ENCODE results near the gene TAF12.
"Not testable (repeated sequence)": the region's sequence is repeated elsewhere in the genome, so short reads cannot be mapped to it uniquely, and the experiment has no call there.

The TAF12 gene

DNA sequence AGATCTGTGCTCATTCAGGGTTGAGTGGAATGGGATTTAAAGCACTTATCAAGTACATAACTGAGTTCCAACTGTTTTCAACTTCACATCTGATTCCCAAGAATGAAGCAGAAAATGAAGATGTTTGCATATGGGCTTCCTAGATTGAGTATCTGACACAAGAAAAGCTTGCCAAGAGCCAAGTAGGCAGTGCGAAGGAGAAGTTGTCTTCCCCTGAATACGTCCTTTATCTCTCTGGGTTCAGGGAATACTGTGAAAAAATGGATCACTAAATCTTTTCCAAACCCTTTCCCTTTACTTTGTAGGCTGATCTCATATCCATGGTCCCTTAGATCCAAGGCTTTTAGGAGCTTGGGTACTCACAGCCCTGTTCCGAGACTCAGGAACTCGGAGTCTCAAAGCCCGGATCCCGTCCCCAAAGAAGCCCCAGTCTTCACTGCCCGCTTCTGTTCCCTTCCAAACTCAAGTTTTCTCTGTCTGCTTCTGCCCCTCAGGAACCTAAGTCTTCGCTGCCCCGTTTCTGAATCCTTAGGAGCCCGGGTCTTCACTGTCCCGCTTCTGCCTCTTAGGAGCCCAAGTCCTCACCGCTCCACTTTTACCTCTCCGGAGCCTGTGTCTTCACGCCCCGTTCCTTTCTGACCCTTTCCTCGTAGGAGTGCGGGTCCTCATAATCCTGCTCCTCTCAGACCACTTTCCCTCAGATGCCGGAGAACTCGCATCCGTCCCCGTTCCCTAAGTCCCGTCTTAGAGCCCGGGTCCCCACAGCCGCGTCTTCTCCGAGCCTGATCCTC is 616 bp downstream of the TAF12 start:
- no peak for DNase-seq

DNA sequence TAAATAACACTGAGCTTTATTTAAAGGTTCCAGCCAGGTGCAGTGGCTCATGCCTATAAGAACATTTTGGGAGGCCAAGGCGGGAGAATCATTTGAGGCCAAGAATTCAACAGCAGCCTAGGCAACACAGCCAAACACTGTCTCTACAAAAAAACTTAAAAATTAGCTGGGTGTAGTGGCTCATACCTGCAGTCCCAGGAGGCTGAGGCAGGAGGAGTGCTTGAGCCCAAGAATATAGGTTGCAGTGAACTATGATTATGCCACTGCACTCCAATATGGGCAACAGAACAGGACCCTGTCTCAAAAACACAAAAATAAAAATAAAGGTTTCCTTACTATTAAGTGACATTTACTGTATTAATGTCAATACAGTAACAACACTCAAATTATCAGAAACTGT is 2.1 kb downstream of the TAF12 start:
- no peak for DNase-seq

DNA sequence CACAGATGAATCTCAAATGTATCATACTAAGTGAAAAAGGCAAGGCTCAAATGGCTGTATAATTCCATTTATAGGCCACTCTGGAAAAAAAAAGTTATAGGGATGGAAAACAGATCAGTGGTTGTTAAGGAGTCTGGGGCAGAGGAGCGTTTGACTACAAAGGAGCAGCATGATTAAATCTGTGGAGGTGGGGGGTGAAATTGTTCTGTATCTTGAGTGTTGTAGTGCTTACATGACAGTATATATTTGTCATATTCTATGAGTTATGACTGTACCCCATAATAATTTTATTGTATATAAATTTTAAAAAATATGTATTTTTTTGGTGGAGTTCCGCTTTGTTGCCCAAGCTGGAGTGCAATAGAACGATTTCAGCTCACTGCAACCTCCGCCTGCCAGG is 10.3 kb downstream of the TAF12 start:
- no peak for DNase-seq

DNA sequence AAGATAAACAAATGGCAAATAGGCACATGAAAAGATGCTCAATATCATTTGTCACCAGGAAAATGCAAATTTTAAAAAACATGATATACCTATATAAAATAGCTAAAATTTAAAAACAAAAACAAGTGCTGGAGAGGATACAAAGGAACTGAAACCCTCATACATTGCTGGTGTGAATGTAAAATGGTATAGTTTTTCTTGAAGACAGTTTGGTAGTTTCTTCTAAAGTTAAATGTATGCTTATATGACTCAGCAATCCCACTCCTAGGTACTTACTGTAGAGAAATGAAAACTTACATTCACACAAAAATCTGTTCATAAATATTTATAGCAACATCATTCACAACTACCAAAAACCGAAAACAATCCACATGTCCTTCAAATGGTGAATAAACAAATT is 11.2 kb downstream of the TAF12 start:
- no peak for DNase-seq

DNA sequence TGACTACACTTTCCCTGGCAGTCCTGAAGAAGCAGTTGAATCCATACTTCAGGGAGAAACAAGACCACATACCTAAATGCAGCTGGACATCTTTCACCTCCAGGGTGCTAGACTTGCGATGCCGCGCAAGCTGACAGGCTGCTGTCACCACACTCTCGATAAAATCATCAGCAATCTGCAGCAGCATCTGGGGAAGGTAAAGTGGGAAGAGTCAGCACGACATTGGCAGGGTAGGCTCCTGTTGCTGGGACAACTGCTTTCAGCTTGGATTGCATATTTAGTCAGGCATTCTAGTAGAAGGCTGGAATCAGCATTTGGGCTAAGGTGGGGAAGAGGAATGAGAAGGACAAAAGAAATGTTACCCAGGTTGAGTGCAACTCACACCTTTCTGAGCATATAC is 29.7 kb downstream of the TAF12 start:
- DNase-seq: no peak

DNA sequence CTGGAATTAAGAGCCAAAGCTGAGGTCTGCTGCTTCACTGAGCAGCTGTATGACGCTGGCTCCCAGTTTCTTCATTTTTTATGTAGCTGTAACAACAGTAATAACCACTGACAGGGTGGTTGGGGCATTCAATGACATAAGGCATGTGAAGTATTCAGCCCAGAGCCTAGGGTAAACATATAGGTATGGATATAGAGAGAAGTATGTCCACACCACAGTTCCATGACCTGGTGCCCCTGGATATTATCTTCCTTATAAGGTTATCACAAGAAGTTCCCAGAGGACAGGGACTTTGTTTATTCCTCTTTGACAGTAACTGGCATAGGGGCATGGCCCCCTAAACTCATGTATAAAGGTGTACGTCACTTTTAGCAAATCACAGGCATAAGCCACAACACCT is 36.1 kb downstream of the TAF12 start:
- no peak for DNase-seq

DNA sequence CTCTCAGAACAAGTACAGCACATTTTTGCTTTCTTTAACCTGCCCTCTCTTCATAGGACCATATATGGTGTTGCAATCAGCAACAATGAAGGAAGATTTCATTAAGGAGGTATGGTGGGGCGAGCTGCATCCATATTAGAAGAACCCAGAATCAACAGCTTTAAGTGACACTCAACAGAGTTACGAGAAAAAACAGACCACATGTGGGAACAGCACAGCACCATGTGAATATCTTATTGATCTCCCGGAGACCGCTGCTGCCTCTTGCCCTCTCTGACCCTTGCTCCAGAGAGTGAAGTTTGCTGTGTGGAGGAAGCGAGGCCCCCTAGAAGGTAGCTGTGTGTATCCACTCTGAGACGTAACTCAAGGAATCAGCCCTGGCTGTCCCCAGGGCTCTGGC is 37.9 kb downstream of the TAF12 start:
- no peak for DNase-seq

DNA sequence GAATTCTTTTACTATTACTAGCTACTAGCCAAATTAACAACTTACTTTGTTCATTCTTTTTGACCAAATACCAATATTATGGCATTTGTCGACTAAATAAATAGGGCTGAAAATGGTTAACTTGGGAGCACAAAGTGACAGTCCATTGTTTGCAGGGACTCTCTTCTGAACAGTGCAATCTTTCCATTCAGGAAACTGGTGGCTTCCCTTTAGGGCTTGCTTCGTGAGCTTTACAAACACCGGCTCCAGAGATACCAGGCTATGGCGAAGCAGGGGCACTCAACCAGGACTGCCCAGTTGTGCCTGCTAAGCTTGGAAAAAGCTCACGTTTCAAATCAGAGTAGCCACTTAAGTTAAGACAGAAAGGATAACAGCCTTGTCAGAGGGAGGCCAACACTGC is 38.5 kb downstream of the TAF12 start:
- no peak for DNase-seq

DNA sequence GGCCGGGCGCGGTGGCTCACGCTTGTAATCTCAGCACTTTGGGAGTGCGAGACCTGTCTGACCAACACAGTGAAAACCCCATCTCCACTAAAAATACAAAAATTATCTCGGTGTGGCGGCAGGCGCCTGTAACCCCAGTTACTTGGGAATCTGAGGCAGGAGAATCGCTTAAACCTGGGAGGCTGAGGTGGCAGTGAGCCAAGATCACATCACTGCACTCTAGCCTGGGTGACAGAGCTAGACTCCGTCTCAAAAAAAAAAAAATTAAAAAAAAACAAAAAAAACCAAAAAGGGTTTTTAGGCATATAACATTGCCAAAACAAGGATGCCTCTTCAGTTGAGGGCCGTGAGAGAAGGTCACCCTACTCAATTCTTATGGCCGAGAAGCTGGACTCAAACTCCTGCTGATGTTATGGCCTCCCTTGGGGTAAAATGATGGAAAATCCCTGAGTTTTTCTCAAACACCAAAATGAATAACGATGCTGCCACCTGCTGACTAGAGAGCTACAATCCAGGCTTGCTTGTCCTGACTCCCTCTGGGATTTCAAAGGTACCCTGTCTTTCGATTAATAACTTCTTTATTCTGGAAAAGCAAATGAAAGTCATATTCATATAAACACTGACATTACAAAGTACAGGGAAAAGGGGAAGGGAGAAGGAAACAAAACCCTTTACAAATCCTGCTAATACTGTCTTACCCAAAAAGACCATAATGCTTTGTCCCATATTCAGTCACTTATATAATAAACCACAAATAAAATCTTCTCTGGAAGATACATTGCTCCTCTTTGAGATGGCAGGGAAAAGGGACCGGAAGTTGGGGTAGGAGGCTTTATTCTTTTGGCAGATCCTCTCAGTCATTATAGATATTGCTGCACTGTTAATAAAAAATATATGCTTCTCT is 40.1 kb downstream of the TAF12 start:
- no peak for DNase-seq

DNA sequence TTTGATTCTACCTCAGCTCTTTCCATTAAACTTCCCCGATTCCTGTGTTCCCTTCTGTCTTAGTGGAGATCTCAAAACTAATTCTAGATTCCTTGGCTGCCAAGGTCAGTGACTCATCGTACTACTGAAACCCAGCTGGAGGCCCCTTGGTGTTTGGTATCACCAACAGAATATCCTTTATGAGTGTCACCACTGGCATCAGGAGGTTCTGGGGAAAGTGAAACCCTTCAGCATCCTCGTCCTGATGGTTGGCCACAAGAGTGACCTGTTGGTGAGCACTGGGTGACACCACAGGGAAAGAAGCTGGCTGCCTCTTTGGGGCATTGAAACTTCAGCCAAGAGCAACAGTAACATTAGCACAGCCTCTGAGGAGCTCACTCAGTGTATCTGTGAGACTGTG is 41.2 kb downstream of the TAF12 start:
- DNase-seq: no peak

DNA sequence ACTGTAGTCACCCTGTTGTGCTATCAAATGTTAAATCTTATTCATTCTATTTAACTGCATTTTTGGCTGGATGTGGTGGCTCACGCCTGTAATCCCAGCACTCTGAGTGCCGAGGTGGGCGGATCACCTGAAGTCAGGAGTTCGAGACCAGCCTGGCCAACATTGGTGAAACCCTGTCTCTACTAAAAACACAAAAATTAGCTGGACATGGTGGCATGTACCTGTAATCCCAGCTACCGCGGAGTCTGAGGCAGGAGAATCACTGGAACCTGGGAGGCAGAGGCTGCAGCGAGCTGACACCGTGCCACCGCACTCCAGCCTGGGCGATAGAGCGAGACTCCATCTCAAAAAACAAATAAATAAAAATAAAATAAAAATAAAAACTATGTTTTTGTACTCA is 46.6 kb downstream of the TAF12 start:
- not testable (repeated sequence) for DNase-seq

DNA sequence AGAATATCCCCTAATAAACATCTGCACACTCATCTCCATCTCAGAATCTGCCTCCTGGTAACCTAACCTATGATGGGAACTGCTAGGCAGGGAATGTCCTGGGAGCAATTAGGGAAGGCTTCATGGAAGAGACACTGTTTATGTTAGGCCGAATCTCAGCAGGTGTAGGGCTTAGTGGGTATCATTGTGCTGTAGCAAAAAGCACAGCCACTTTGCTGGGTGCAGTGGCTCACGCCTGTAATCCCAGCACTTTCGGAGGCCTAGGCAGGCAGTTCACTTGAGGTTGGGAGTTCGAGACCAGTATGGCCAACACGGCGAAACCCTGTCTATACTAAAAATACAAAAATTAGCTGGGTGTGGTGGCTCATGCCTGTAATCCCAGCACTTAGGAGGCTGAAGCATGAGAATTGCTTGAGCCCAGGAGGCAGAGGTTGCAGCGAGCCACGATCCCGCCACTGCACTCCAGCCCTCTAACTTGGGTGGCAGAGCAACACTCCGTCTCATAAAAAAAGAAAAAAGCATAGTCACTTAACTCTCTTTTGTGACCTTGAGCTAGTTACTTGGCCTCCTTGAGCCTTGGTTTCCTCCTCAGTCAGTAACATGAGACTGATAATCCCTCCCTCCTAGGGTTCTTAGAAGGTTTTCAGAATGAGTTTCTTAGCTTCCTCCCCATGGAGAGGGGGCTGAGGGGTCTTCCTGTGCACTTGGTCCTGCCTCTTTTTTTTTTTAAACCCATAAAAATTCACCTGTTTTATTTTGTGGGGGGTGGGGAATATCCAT is 47.3 kb downstream of the TAF12 start:
- DNase-seq: no peak

DNA sequence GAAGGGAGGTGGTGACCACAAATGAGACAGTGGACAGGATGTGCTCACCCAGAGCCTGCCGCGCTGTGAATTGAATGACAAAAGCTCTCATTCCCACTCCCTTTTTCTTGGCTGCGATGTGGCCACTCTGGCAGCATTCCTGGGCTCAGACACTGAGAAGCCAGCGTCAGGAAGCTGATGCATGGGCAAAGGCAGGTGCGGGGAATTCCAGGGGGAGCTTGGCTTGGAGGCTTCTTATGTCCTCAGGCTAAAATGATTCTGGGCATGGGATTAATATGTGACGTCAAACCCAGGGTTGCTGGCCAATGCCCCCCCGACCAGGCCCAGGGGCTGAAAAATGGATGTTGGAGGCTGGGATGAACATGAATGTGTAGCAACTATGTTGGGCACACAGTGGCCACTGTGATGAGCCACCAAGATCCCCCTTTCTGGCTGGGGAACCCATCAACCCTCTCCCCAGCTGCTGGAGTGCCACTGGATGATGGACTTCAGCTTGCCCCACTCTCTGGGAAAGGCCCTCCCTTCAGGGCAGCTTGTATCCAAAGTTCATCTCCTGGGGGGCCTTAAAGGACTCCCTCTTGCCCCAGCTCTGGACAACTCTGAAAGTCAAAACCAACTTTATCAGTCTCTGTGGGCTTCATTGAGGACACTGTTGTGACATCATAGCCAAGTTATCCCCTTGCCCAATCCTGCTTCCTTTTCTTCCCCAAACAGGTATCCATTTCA is 48.0 kb downstream of the TAF12 start:
- DNase-seq: not testable (repeated sequence)

DNA sequence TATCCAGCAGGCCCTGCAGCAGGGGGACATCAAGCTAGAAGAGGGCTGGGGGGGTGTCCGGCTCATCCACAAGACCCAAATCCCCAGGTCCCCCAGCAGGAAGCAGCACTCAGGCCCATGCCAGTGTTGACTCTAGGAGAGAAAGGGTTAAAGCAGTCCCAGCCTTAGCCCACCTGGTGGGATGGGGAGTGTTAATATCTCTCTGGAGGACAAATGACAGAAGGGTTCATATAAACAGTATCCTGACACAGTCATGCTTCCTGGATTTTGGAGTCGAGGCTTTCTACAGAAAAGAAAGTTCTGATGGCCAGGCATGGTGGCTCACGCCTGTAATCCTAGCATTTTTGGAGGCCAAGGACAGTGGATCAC is 48.9 kb downstream of the TAF12 start:
- DNase-seq: not testable (repeated sequence)

DNA sequence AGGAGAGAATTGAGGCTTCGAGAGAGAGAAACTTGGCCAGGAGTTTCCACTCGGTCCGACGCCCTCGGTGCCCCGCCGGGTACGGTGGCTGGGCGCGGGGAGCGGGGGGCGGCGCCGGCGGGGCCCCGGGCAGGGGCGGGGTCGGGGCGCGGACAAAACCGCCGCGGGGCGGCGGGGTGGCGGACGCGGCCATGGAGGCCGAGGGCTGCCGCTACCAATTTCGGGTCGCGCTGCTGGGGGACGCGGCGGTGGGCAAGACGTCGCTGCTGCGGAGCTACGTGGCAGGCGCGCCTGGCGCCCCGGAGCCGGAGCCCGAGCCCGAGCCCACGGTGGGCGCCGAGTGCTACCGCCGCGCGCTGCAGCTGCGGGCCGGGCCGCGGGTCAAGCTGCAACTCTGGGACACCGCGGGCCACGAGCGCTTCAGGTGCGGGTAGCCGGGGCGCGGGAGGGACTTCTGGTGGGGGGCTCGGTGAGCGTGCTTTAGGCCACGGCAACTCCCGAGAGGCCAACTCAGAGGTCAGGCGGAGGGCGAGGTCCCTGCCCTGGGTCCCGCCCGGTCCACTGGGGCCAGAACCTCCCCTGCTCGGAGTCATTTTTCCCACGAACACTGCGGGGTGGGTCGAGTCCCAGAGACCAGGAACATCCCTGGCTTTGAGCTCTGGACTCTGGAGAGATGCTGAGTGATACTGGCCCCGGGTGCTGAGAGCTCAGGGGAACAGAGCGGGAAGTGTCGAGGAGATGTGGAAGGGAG is 50.4 kb downstream of the TAF12 start:
- DNase-seq: no peak

DNA sequence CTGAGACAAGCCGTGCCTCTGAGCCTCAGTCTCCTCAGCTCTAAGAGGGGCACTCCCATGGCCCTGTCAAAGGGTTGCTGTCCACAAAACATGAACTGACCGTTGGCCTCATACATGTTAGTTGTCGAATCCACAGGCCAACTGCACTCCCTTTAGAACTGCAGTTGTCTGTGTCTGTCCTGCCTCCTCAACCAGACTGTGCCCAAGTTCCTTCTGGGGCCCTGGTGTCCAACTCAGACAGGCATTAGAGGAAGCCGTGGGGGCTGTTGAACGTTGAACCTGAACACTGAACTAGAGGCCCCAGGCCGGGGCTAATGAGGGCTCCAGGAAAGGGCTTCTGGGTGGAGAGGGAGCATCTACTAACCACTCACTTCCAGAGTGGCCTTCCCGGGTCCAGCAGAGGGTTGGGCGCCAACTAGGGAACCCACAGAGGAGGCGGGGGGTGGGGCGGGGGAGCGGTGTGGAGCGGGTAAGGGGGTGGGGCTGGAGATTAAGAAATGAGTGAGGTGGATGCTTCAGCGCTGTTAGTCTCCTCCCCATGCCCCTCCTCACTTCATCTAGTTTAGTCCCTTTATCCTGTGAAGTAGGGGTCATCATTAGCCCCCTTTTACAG is 51.1 kb downstream of the TAF12 start, which contains the start of gene RAB42:
RAB42 (plus strand) TSS at position 558 of the 613 bp plus-strand sequence. CDS start 247 bp downstream, outside the sequence.
- DNase-seq: no peak

DNA sequence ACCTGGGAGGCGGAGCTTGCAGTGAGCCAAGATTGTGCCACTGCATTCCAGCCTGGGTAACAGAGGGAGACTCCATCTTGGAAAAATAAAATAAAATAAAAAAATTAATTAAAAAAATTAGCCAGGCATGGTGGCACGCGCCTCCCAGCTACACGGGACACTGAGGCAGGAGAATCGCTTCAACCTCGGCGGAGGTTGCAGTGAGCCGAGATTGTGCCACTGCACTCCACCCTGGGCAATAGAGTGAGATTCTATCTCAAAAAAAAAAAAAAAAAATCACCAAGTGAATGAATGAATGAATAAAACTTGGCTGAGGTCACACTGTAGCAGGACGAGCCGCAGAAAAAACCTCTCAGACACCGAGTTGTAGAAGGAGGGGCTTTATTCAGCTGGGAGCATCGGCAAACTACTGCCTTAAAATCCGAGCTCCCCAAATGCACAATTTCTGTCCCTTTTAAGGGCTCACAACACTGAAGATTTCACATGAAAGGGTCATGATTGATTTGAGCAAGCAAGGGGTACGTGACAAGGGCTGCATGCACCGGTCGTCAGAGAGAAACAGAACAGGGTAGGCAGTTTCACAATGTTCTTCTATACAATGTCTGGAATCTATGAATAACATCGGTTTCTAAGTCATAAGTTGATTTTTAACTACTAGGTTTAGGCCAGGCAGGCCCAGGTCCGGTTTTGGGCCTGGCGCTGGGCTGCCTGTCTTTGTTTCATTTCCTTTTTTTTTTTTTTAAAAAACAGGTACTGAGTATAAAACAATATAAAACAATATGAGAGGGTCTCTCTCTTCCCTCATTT is 56.1 kb downstream of the TAF12 start:
- DNase-seq: not testable (repeated sequence)

DNA sequence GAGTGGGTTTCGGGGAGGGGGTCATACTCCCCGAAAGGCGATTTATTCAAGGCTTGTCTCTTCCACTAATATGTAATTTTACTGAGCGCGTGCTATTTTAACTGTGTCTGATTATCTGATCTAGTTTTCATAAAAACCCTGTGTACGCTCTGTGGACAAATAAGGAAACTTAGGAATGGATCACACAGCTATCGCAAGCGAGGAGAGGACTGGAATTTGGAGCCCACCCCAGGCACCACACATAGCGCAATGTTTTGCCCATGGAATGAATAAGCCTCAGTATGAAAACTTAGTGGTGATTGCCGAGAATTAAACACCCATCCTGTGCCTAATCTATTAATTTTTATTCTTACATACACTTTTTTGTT is 60.6 kb downstream of the TAF12 start:
- no peak for DNase-seq

DNA sequence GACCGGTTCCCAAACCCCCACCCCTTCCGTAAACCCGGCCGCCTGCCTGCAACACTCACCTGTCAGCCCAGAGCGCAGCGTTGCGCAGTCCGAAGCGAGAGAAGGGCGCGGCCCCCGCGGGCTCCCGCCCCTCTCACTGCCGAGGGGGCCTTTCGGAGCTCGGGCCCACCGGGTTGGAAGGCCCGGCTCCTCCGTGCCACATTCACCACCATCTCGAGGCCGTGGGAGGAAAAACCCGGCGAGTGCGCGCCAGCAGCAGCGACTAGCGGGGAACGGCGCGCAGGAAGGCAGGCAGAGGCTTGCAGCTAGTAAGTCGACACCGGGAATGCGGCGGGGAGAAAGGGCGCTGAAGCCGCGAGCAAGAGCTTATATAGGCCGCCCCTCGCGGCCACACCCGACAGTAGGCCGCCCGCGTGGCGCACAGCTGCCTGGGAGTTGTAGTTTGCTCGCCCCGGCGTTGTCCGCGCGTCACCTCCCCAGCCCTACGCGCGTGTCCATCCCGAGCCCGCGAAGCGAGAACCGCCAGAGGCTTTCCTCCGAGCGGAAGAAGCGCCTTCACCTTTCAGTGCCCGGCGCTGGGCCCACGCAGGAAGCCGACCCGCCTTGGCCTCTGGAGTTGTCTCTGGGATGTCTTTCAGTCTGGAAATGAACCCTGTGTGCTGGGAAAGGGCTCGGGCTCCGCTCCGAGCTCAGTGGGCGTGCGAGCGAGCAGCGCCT is 61.2 kb downstream of the TAF12 start:
- DNase-seq: peak; percentile 78
